B cell (primary cell): ENCODE results near the gene MMP14.

ENCODE experiments used
- EZH2 ChIP-seq: IDR thresholded peaks from 2 replicates; pipeline ENCODE4 v1.6.1; 2012; ENCODE audit warnings: borderline replicate concordance, low read depth, mild to moderate bottlenecking, moderate library complexity, low read length; ENCODE audit not compliant: insufficient read depth, poor library complexity, severe bottlenecking
- TF ChIP-seq, protein P1 (sequence below): fragments of 200-600 bp; IDR thresholded peaks from one replicate; pipeline ENCODE4 v1.8.0; 2022; ENCODE audit warnings: antibody characterized with exemption, mild to moderate bottlenecking

GRCh38 chr14:22842211-22843122 lies 6.1 kb downstream of the MMP14 start:
- TF ChIP-seq, protein P1, sequence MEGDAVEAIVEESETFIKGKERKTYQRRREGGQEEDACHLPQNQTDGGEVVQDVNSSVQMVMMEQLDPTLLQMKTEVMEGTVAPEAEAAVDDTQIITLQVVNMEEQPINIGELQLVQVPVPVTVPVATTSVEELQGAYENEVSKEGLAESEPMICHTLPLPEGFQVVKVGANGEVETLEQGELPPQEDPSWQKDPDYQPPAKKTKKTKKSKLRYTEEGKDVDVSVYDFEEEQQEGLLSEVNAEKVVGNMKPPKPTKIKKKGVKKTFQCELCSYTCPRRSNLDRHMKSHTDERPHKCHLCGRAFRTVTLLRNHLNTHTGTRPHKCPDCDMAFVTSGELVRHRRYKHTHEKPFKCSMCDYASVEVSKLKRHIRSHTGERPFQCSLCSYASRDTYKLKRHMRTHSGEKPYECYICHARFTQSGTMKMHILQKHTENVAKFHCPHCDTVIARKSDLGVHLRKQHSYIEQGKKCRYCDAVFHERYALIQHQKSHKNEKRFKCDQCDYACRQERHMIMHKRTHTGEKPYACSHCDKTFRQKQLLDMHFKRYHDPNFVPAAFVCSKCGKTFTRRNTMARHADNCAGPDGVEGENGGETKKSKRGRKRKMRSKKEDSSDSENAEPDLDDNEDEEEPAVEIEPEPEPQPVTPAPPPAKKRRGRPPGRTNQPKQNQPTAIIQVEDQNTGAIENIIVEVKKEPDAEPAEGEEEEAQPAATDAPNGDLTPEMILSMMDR = no peak
- no peak for TF ChIP-seq EZH2
